Left lung (tissue), 10 donors: ENCODE results near the gene PRDM2. TPM values are rescaled to one million over a fixed set of nuclear protein-coding genes. Genes with fewer than 3 reads are reported as not detected.

Experiments used
- ATAC-seq: fragments of 200-7000 bp; cut with Tn5 transposase; one replicate; pipeline ENCODE4 v1.9.1; 2020; ENCODE audit warnings: moderate library complexity
- DNase-seq, 4 donors: peaks; one replicate each; pipeline ENCODE4 v3.0.0-alpha.2; 2013 to 2020
- H3K27ac ChIP-seq, 2 donors: fragments of 200-600 bp; sonication (generic) in 1 of 2; one replicate each; pipeline versions ENCODE4 v1.5.0 to v1.8.0; 2020 to 2021
- H3K27me3 ChIP-seq, 2 donors: fragments of 200-600 bp; sonication (generic) in 1 of 2; one replicate each; pipeline versions ENCODE4 v1.5.0 to v1.8.0; 2020 to 2021
- H3K36me3 ChIP-seq, 2 donors: fragments of 200-600 bp; sonication (generic) in 1 of 2; one replicate each; pipeline versions ENCODE4 v1.5.0 to v1.8.0; 2020 to 2021
- H3K4me1 ChIP-seq, 2 donors: fragments of 200-600 bp; one replicate each; pipeline ENCODE4 v1.8.0; 2021
- H3K4me3 ChIP-seq, 2 donors: fragments of 200-600 bp; sonication (generic) in 1 of 2; one replicate each; pipeline versions ENCODE4 v1.5.0 to v1.8.0; 2020 to 2021; ENCODE audit warnings: mild to moderate bottlenecking in 1 of 2
- H3K9me3 ChIP-seq, 2 donors: fragments of 200-600 bp; sonication (generic) in 1 of 2; one replicate each; pipeline versions ENCODE4 v1.5.0 to v1.8.0; 2020 to 2021
- CTCF ChIP-seq, 2 donors: fragments of 200-600 bp; sonication (generic) in 1 of 2; IDR thresholded peaks; one replicate each; pipeline versions ENCODE4 v1.5.0 to v1.8.0; 2021; ENCODE audit warnings: antibody characterized with exemption in 2 of 2
- intact Hi-C, 2 donors: fragments of 100-400 bp; cut with DNase I; formaldehyde crosslinking; loops; one replicate each; pipeline versions ENCODE4 v1.11.2 to v1.14.2; 2022
- polyA plus RNA-seq, 6 donors: library from polyadenylated mRNA; unstranded; fragments of 120-200 nt; gene quantifications; one replicate each; pipeline ENCODE4 v1.2.1, GENCODE V29; 2013; ENCODE audit not compliant: insufficient read length in 6 of 6
- total RNA-seq, 2 donors: library from RNA; stranded (reverse); fragmentation: NEBNext Ultra II Directional; extraction: Animal tissue kit (Norgen Biotek cat#: 25700); gene quantifications; one replicate each; pipeline ENCODE4 v1.2.1, GENCODE V29; 2021
- donor health status: DM: no; HTN: yes; CAD: no.
- donor health status: DM: no; HTN: no; CAD: no.

Gene PRDM2
- total and polyA plus RNA-seq, 8 donors = 39.6 to 51.7 (median 44.9) TPM

- H3K9me3 ChIP-seq = no peaks in the 10 kb centered on the region
- H3K36me3 ChIP-seq = peaks cover 0 to 4% of the 10 kb centered on the region in 2 donors
- ATAC-seq (peak; percentile 62), DNase-seq (peak in 2 of 4 donors; percentile 50 to 84)
- intact Hi-C loops = no loop called here
- no peaks in the 10 kb centered on the region for H3K27me3 ChIP-seq
- H3K4me3 ChIP-seq = no peak overlapping the region
- no peak for TF ChIP-seq CTCF (IDR thresholded peaks at IDR 0.05)
- H3K4me1 ChIP-seq = peaks cover 18 to 86% of the 10 kb centered on the region in 2 donors
- H3K27ac ChIP-seq = peak overlapping the region; percentile 40 to 70
Measured at GRCh38 chr1:13759072-13759471, 59.1 kb downstream of the PRDM2 start.

- intact Hi-C loops = no loop called here
- ATAC-seq = no peak
- no peaks in the 10 kb centered on the region for H3K9me3 ChIP-seq
- H3K27ac ChIP-seq = no peak overlapping the region
- no peaks in the 10 kb centered on the region for H3K36me3 ChIP-seq
- TF ChIP-seq CTCF (IDR thresholded peaks at IDR 0.05) = no peak
- no peaks in the 10 kb centered on the region for H3K27me3 ChIP-seq
- peaks cover 26 to 86% of the 10 kb centered on the region in 2 donors for H3K4me1 ChIP-seq
- no peak overlapping the region for H3K4me3 ChIP-seq
- no peak for DNase-seq
Measured at GRCh38 chr1:13760340-13760739, 60.4 kb downstream of the PRDM2 start.

GRCh38 chr1:13760921-13761320, 60.9 kb downstream of the PRDM2 start:
- ATAC-seq = peak; percentile 53
- TF ChIP-seq CTCF (IDR thresholded peaks at IDR 0.05) = no peak
- H3K9me3 ChIP-seq = no peaks in the 10 kb centered on the region
- no peaks in the 10 kb centered on the region for H3K27me3 ChIP-seq
- H3K4me1 ChIP-seq = peaks cover 26 to 83% of the 10 kb centered on the region in 2 donors
- H3K4me3 ChIP-seq = no peak overlapping the region
- no peaks in the 10 kb centered on the region for H3K36me3 ChIP-seq
- intact Hi-C loops = no loop called here
- H3K27ac ChIP-seq = no peak overlapping the region
- no peak for DNase-seq

GRCh38 chr1:13761883-13762282, 61.9 kb downstream of the PRDM2 start:
- Histone ChIP-seq H3K27ac (no peak overlapping the region), H3K27me3 (no peaks in the 10 kb centered on the region), H3K4me3 (no peak overlapping the region), H3K4me1 (peaks cover 21 to 78% of the 10 kb centered on the region in 2 donors), H3K36me3 (no peaks in the 10 kb centered on the region), H3K9me3 (no peaks in the 10 kb centered on the region)
- no peak for TF ChIP-seq CTCF (IDR thresholded peaks at IDR 0.05)
- intact Hi-C loops = no loop called here
- ATAC-seq (no peak), DNase-seq (no peak)

- Histone ChIP-seq H3K4me1 (peaks cover 21 to 76% of the 10 kb centered on the region in 2 donors), H3K27ac (no peak overlapping the region), H3K9me3 (no peaks in the 10 kb centered on the region), H3K36me3 (no peaks in the 10 kb centered on the region), H3K4me3 (no peak overlapping the region), H3K27me3 (no peaks in the 10 kb centered on the region)
- no peak for TF ChIP-seq CTCF (IDR thresholded peaks at IDR 0.05)
- DNase-seq = no peak
- intact Hi-C loops = no loop called here
- no peak for ATAC-seq
Measured at GRCh38 chr1:13762642-13763041, 62.7 kb downstream of the PRDM2 start.
